COLO668 (cell line): Measurements from ENCODE around the gene CTU2.

ENCODE experiments used
- DNase-seq: peaks from one replicate; lab custom pipeline; 2025; ENCODE audit not compliant: unreplicated experiment; lab: John Stamatoyannopoulos, UW

CTU2 gene

DNA sequence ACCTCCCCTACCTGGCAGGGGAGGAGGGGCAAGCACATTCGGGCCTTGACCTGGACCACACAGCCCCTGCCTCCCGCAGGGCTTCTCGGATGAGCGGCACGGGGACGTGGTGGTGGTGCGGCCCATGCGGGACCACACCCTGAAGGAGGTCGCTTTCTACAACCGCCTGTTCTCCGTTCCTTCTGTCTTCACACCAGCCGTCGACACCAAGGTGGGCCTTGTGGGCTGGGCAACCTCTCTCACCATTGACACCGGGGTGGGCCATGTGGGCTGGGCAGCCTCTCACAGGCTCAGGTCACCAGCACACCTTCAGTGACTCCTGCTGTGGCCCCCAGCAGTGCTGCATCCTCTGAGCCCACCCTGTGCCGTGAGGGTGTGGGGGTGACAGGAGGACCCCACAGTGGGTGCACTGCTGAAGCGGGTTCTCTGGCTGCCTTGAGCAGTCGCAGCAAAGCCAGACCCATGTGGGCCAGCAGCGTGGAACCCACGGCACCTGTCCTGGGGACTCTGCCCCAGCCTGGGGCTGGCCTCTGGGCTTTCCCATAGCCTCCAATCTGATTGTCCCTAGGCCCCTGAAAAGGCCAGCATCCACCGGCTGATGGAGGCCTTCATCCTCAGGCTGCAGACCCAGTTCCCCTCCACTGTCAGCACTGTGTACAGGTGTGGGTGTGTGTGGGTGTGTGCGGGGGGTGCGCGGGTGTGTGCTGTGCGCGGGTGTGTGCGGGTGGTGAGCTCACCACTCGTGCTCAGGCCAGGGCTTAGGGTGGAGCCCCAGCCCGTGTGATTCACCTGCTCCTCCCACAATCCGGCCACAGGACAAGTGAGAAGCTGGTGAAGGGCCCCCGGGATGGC is 7.5 kb downstream of the CTU2 start:
- no peak for DNase-seq

DNA sequence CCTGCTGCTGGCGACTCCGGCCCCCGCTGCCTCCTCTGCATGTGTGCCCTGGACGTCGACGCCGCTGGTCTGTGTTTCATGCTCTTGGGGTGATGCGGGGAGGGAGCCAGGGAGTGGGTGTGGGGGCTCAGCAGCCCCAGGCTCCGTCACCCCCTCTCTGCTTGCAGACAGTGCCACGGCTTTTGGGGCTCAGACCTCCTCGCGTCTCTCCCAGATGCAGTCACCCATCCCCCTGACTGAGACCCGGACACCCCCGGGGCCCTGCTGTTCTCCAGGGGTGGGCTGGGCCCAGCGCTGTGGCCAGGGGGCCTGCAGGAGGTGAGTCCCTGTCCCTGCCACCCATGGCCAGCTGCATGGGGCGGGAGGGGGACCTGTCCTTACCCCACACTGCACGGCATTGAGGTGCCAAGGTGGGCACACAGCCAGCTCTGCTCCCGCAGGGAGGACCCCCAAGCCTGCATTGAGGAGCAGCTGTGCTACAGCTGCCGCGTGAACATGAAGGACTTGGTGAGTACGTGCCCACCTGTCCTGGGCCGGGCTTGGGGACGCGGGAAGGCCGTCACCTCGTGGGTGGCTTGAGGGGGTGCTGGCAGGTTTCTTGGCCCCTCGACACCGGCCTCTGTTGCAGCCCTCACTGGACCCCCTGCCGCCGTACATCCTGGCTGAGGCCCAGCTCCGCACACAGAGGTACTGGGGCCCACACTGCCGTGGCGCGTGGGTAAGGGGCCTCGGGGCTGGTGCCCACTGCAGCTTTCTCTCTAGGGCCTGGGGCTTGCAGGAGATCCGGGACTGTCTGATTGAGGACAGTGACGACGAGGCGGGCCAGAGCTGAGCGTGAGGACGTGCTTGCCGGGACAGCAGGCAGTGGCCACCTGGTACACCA is 8.4 kb downstream of the CTU2 start:
- DNase-seq, result no peak

GRCh38 chr16:88715312-88716190 is 9.2 kb downstream of the CTU2 start:
- DNase-seq, result no peak

DNA sequence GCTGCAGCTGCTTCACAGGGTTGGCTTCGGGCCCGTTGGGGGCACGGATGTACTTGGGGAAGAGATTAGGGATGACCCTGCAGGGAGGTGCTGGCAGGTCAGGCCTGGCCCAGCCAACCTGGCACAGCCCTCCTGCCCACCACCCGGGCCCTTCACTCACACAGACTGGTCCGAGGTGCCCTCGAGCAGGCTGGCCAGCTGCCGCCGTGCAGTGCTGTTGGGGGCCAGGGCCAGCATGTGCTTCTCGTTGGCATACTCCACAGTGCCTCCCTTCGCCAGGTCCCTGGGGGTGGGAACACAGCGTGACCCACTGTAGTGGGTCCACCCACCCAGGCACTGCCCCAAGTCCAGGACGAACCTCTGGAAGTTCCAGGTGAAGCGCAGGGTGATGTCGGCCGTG is 9.9 kb downstream of the CTU2 start:
- no peak for DNase-seq

DNA sequence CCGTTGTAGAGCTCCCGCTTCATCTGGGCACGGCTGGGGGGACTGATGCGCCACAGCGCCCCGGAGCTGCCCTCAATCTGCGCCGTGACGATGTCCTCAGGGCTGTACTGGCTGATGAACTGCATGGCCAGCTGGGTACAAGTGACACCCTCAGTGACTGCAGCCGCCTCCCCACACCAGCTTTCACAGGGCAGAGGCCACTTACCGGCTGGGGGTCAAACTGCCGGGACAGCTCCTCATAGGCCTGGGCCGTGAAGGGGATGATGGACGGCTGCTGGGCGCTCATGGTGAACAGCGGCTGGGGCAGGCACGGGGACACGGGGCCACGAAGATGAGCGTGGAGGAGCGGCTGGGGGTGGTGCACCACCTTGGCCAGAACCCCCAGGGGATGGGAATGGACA is 10.3 kb downstream of the CTU2 start:
- DNase-seq, result no peak

- no peak for DNase-seq
Observed at GRCh38 chr16:88718178-88718577, 11.9 kb downstream of the CTU2 start.

- DNase-seq, result no peak
Observed at GRCh38 chr16:88719267-88719932, 13.1 kb downstream of the CTU2 start.

DNA sequence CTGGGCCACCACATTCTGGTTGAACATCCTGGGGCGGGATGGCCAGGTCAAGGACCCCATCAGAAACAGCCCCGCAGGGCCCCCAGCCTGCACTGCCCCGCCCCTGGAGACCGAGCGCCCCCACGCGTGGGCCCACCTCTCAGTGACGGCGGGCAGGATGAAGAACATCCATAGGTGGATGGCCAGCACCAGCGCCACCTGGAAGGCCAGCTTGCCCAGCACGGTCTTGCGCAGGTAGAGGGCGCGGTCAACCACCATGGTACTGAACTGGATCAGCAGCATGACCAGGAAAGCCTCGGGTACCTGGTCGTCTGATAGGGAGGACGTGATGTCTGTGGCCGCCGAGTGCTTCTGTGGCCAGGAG is 13.6 kb downstream of the CTU2 start:
- DNase-seq, result no peak

GRCh38 chr16:88720396-88720970 is 14.2 kb downstream of the CTU2 start:
- DNase-seq, result no peak

GRCh38 chr16:88721236-88721635 is 14.9 kb downstream of the CTU2 start:
- no peak for DNase-seq

DNA sequence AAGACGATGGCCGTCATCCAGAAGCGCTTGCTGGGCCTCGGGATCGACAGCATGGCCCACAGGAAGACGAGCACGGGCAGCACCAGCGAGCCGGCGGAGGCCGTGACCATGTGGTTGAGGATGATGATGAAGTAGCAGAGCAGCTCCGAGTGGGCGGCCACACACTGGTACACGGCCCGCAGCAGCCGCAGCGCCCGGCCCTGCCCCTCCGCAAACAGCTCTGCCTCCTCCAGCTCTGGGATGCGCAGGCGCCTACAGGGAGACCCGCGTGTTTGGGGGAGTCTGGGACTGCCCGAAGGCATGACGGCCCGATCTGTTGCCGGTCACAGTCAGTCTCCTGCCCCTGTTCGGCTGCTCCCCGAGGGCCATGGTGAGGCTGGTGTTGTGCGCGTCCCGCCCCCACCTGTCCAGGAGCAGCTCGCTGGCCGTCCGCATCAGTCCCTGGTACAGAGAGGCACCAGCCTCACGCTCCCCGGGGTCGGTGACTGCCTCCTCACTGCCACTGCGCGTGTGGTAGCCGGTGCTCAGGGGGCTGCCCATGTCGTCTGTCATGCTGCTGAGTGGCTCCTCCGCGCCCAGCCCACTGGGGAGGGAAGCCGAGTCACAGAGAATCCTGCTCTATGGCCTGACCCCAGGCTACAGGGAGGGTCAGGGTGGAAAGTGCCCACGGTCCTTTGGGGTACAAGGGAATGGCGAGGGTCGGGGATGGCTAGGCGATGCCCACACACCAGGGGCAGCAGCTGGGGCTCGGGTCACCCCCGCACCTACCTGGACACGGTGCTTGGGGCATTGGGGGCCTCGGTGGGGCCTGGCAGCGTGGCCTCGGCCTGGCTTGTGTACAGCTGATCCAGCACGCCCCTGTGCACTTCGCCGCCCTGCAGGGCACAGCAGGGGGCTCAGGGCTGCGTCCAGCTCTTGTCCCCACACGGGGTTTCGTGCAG is 15.8 kb downstream of the CTU2 start:
- no peak for DNase-seq

- DNase-seq, result no peak
Observed at GRCh38 chr16:88722784-88723506, 16.6 kb downstream of the CTU2 start.

- no peak for DNase-seq
Observed at GRCh38 chr16:88723507-88723887, 17.2 kb downstream of the CTU2 start.

DNA sequence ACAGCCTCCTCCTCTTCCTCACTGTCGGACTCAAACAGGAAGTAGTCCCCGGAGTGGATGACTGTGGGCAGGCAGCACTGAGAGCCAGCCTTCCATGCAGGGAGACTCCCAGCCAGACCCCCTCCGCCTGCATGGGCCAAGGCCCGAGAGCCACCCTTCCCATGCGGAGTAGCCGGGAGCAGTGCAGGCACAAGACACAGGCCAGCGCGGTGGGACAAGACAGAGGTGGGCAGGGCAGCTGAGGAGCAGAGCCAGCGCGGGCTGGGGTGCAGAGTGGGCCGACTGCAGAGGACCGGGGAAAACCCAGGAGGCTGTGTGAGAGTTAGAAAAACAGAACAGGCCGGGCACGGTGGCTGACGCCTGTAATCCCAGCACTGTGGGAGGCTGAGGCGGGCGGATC is 17.6 kb downstream of the CTU2 start:
- no peak for DNase-seq

- DNase-seq, result no peak
Observed at GRCh38 chr16:88724855-88725555, 18.7 kb downstream of the CTU2 start.

GRCh38 chr16:88725609-88726407 is 19.5 kb downstream of the CTU2 start:
- DNase-seq, result no peak

GRCh38 chr16:88726408-88726749 is 20.1 kb downstream of the CTU2 start:
- no peak for DNase-seq
